ENCODE data around the gene C16orf89.

GRCh38 chr16:5054876-5055865 lies 10.6 kb downstream of the C16orf89 start:
- TF ChIP-seq ATF7 (IDR thresholded peaks at IDR 0.05; ENCODE audit: low read depth) (no peak), SMC3 (IDR thresholded peaks at IDR 0.05; ENCODE audit: borderline replicate concordance, low read length) (no peak), MLLT1 (IDR thresholded peaks at IDR 0.05) (no peak), CBFB (IDR thresholded peaks at IDR 0.05; ENCODE audit: low read depth) (no peak), MEF2A (IDR thresholded peaks at IDR 0.05; ENCODE audit: insufficient read depth, low read depth, low read length) (no peak), E2F8 (IDR thresholded peaks at IDR 0.05; ENCODE audit: low read depth, partially characterized antibody) (no peak), HCFC1 (IDR thresholded peaks at IDR 0.05; ENCODE audit: low read length) (no peak), CEBPZ (IDR thresholded peaks at IDR 0.05; ENCODE audit: low read depth, low read length) (no peak), CTCF (IDR thresholded peaks at IDR 0.05 in 2 of 3, conservative IDR thresholded peaks at IDR 0.05 in 1 of 3; ENCODE audit: control insufficient read depth in 2 of 3, extremely low read depth in 1 of 3, insufficient read depth in 1 of 3, low read depth in 3 of 3, low read length in 3 of 3) (no peak), POLR2A (IDR thresholded peaks at IDR 0.05; ENCODE audit: low read depth, low read length) (no peak), BCLAF1 (IDR thresholded peaks at IDR 0.05) (no peak), TBL1XR1 (IDR thresholded peaks at IDR 0.05; ENCODE audit: low read depth, low read length) (no peak), PAX5 (IDR thresholded peaks at IDR 0.05; ENCODE audit: borderline replicate concordance, low read depth, low read length) (no peak)

Measured in GM12878 (cell line).